Endodermal cell (in vitro differentiated cells): ENCODE measurements around the gene NUB1. TPM values are rescaled to one million over a fixed set of nuclear protein-coding genes. Genes with fewer than 3 reads are reported as not detected.

Experiments
- DNase-seq: peaks from one replicate; pipeline ENCODE4 v3.0.0-alpha.2; 2017
- H3K27ac ChIP-seq: 2 replicates; pipeline ENCODE4 v1.5.1; 2013; ENCODE audit warnings: mild to moderate bottlenecking, low read depth, low read length, moderate library complexity
- H3K27me3 ChIP-seq: 2 replicates; pipeline ENCODE4 v1.6.1; 2013; ENCODE audit warnings: mild to moderate bottlenecking, low read length, moderate library complexity; ENCODE audit not compliant: insufficient read depth, control insufficient read depth, poor library complexity, severe bottlenecking
- H3K36me3 ChIP-seq: 2 replicates; pipeline ENCODE4 v1.7.0; 2013; ENCODE audit warnings: mild to moderate bottlenecking, low read length, moderate library complexity; ENCODE audit not compliant: control insufficient read depth, insufficient read depth
- H3K4me1 ChIP-seq: one replicate; pipeline ENCODE4 v1.7.0; 2013; ENCODE audit warnings: low read length; ENCODE audit not compliant: control insufficient read depth, insufficient read depth
- H3K4me3 ChIP-seq: 2 replicates; pipeline ENCODE4 v1.5.1; 2013; ENCODE audit warnings: mild to moderate bottlenecking, low read length, moderate library complexity
- H3K9ac ChIP-seq: 2 replicates; pipeline ENCODE4 v1.6.1; 2013; ENCODE audit warnings: mild to moderate bottlenecking, low read length, moderate library complexity; ENCODE audit not compliant: poor library complexity, severe bottlenecking; ENCODE audit errors: extremely low read depth
- H3K9me3 ChIP-seq: 2 replicates; pipeline ENCODE4 v1.6.1; 2013; ENCODE audit warnings: mild to moderate bottlenecking, low read length, moderate library complexity; ENCODE audit not compliant: control insufficient read depth
- H3K27ac Mint-ChIP-seq: 2 replicates; pipeline ENCODE4 v1.8.0; 2020; ENCODE audit warnings: mixed read lengths
- H3K27me3 Mint-ChIP-seq: 2 replicates; pipeline ENCODE4 v1.8.0; 2021; ENCODE audit warnings: mild to moderate bottlenecking, mixed read lengths; ENCODE audit not compliant: insufficient read depth
- H3K36me3 Mint-ChIP-seq: 2 replicates; pipeline ENCODE4 v1.8.0; 2020; ENCODE audit warnings: low read depth, mixed read lengths
- H3K4me1 Mint-ChIP-seq: 2 replicates; pipeline ENCODE4 v1.8.0; 2020; ENCODE audit warnings: mixed read lengths
- H3K4me3 Mint-ChIP-seq: 2 replicates; pipeline ENCODE4 v1.8.0; 2020; ENCODE audit warnings: mild to moderate bottlenecking, moderate library complexity, mixed read lengths
- H3K9me3 Mint-ChIP-seq: 2 replicates; pipeline ENCODE4 v1.8.0; 2020; ENCODE audit warnings: mild to moderate bottlenecking, mixed read lengths
- CTCF ChIP-seq: fragments of 200-600 bp; sonication (generic); conservative IDR thresholded peaks from 2 replicates; pipeline ENCODE4 v1.5.0; 2021; ENCODE audit warnings: antibody characterized with exemption, mild to moderate bottlenecking
- WGBS, 2 experiments: methylation state at CpG; one replicate each; pipeline versions ENCODE4 v1.1.5 to v1.1.7; 2013; ENCODE audit warnings: missing lambda C conversion rate in 2 of 2, mixed read lengths in 1 of 2; ENCODE audit not compliant: insufficient coverage in 1 of 2, insufficient read length in 1 of 2; 5-methylcytosine and 5-hydroxymethylcytosine counted together
- total RNA-seq, 2 donors: library from RNA; stranded (reverse); fragmentation: NEBNext Ultra II Directional in 1 of 2; extraction: Animal tissue kit (Norgen Biotek cat#: 25700) in 1 of 2; gene quantifications; 2 replicates in 1 of 2; 3 replicates in 1 of 2; pipeline ENCODE4 v1.2.1, GENCODE V29; 2021

Gene NUB1
- total RNA-seq, 2 donors from 2014 or later = 50.2 to 64.7 TPM

- Mint-ChIP-seq H3K4me1 (peaks cover 4% of the 10 kb centered on the region), H3K9me3 (peaks cover 36% of the 10 kb centered on the region), H3K4me3 (no peak overlapping the region), H3K36me3 (no peaks in the 10 kb centered on the region), H3K27ac (no peak overlapping the region), H3K27me3 (peaks cover 6% of the 10 kb centered on the region)
- no peaks in the 10 kb centered on the region for H3K4me1 ChIP-seq
- H3K36me3 ChIP-seq = no peaks in the 10 kb centered on the region
- no peak overlapping the region for H3K9ac ChIP-seq
- no peak for TF ChIP-seq CTCF
- no peak overlapping the region for H3K4me3 ChIP-seq
- H3K9me3 ChIP-seq = peaks cover 23% of the 10 kb centered on the region
- DNase-seq = no peak
- WGBS, 2 experiments = 88 to 94% methylated on average over 3 to 4 of the region's 4 CpGs
- H3K27ac ChIP-seq = no peak overlapping the region
- H3K27me3 ChIP-seq = no peaks in the 10 kb centered on the region
Measured at GRCh38 chr7:151317936-151318335, 23.7 kb upstream of the NUB1 start.

GRCh38 chr7:151319189-151319588 is 22.4 kb upstream of the NUB1 start:
- peaks cover 4% of the 10 kb centered on the region for H3K4me1 Mint-ChIP-seq
- Histone ChIP-seq H3K27me3 (no peaks in the 10 kb centered on the region), H3K9ac (no peak overlapping the region), H3K9me3 (peaks cover 23% of the 10 kb centered on the region), H3K36me3 (no peaks in the 10 kb centered on the region), H3K4me3 (no peak overlapping the region), H3K27ac (no peak overlapping the region), H3K4me1 (no peaks in the 10 kb centered on the region)
- DNase-seq = no peak
- peaks cover 10% of the 10 kb centered on the region for H3K27me3 Mint-ChIP-seq
- H3K27ac Mint-ChIP-seq = no peak overlapping the region
- WGBS, 2 experiments = 81 to 86% methylated on average over 1 to 2 of the region's 2 CpGs
- no peak for TF ChIP-seq CTCF
- peaks cover 36% of the 10 kb centered on the region for H3K9me3 Mint-ChIP-seq
- H3K4me3 Mint-ChIP-seq = no peak overlapping the region
- no peaks in the 10 kb centered on the region for H3K36me3 Mint-ChIP-seq

- Mint-ChIP-seq H3K27ac (no peak overlapping the region), H3K4me3 (no peak overlapping the region), H3K36me3 (no peaks in the 10 kb centered on the region), H3K27me3 (peaks cover 11% of the 10 kb centered on the region), H3K9me3 (peaks cover 36% of the 10 kb centered on the region), H3K4me1 (no peaks in the 10 kb centered on the region)
- no peak for TF ChIP-seq CTCF
- 90 to 100% methylated on average over 2 to 5 of the region's 5 CpGs for whole genome bisulfite sequencing, 2 experiments
- Histone ChIP-seq H3K36me3 (no peaks in the 10 kb centered on the region), H3K4me1 (no peaks in the 10 kb centered on the region), H3K27me3 (no peaks in the 10 kb centered on the region), H3K27ac (no peak overlapping the region), H3K4me3 (no peak overlapping the region), H3K9me3 (peaks cover 23% of the 10 kb centered on the region), H3K9ac (no peak overlapping the region)
- DNase-seq = no peak
Measured at GRCh38 chr7:151320263-151320845, 21.3 kb upstream of the NUB1 start.
